ENCODE results near the gene PSMB2.
"Not testable (repeated sequence)": the region's sequence is repeated elsewhere in the genome, so short reads cannot be mapped to it uniquely, and the experiment has no call there.

Gene PSMB2

GRCh38 chr1:35641233-35641866 lies at the start of gene PSMB2:
PSMB2 (minus strand) TSS chr1:35641526; CDS start chr1:35641432, 94 bp downstream.
- peak; percentile 20 for DNase-seq

- DNase-seq = no peak
Observed at GRCh38 chr1:35691080-35691479, 49.8 kb upstream of the PSMB2 start.

- DNase-seq = not testable (repeated sequence)
Observed at GRCh38 chr1:35690103-35690502, 48.8 kb upstream of the PSMB2 start.

GRCh38 chr1:35688161-35688560 lies 46.8 kb upstream of the PSMB2 start:
- no peak for DNase-seq

GRCh38 chr1:35683012-35683411 lies 41.7 kb upstream of the PSMB2 start:
- DNase-seq = no peak

GRCh38 chr1:35680271-35680670 lies 38.9 kb upstream of the PSMB2 start:
- no peak for DNase-seq

- no peak for DNase-seq
Observed at GRCh38 chr1:35675773-35676172, 34.4 kb upstream of the PSMB2 start.

- DNase-seq = no peak
Observed at GRCh38 chr1:35674111-35674510, 32.8 kb upstream of the PSMB2 start.

- DNase-seq = no peak
Observed at GRCh38 chr1:35672116-35672515, 30.8 kb upstream of the PSMB2 start.

GRCh38 chr1:35668506-35668905 lies 27.2 kb upstream of the PSMB2 start:
- DNase-seq = no peak

- no peak for DNase-seq
Observed at GRCh38 chr1:35666916-35667315, 25.6 kb upstream of the PSMB2 start.

GRCh38 chr1:35666216-35666615 lies 24.9 kb upstream of the PSMB2 start:
- DNase-seq = no peak

GRCh38 chr1:35663434-35663833 lies 22.1 kb upstream of the PSMB2 start:
- DNase-seq = no peak

GRCh38 chr1:35661474-35661795 lies 20.1 kb upstream of the PSMB2 start:
- no peak for DNase-seq

GRCh38 chr1:35660581-35661473 lies 19.5 kb upstream of the PSMB2 start:
- DNase-seq = no peak

GRCh38 chr1:35659589-35659988 lies 18.3 kb upstream of the PSMB2 start:
- no peak for DNase-seq

GRCh38 chr1:35657851-35658250 lies 16.5 kb upstream of the PSMB2 start:
- DNase-seq = no peak

GRCh38 chr1:35656863-35657232 lies 15.5 kb upstream of the PSMB2 start:
- DNase-seq = no peak

GRCh38 chr1:35656148-35656862 lies 15.0 kb upstream of the PSMB2 start:
- DNase-seq = no peak

- no peak for DNase-seq
Observed at GRCh38 chr1:35655196-35655595, 13.9 kb upstream of the PSMB2 start.

GRCh38 chr1:35650416-35650815 lies 9.1 kb upstream of the PSMB2 start:
- DNase-seq = no peak

- DNase-seq = no peak
Observed at GRCh38 chr1:35646043-35646442, 4.7 kb upstream of the PSMB2 start.

GRCh38 chr1:35644204-35644603 lies 2.9 kb upstream of the PSMB2 start:
- no peak for DNase-seq

- DNase-seq = no peak
Observed at GRCh38 chr1:35642471-35642955, 1.2 kb upstream of the PSMB2 start.
